Heart left ventricle (tissue), 16 donors: ENCODE measurements around the gene RPS6KA4. TPM values are rescaled to one million over a fixed set of nuclear protein-coding genes. Genes with fewer than 3 reads are reported as not detected.

ENCODE experiments used
- ATAC-seq, 4 donors: fragments of 200-7000 bp; cut with Tn5 transposase; one replicate each; pipeline ENCODE4 v1.9.1; 2020 to 2022; ENCODE audit warnings: moderate library complexity in 4 of 4, mild to moderate bottlenecking in 3 of 4, moderate number of reproducible peaks in 1 of 4
- DNase-seq, 5 donors: peaks; one replicate each; pipeline ENCODE4 v3.0.0-alpha.2; 2020
- H3K27ac ChIP-seq, 12 donors: fragments of 200-600 bp; sonication (generic) in 4 of 12; one replicate each; pipeline versions ENCODE4 v1.5.0 to v1.8.0; 2016 to 2022; ENCODE audit warnings: mild to moderate bottlenecking in 2 of 12
- H3K27me3 ChIP-seq, 9 donors: fragments of 200-600 bp; sonication (generic) in 2 of 9; one replicate each; pipeline versions ENCODE4 v1.5.1 to v1.8.0; 2016 to 2022; ENCODE audit warnings: mild to moderate bottlenecking in 3 of 9
- H3K36me3 ChIP-seq, 9 donors: fragments of 200-600 bp; sonication (generic) in 2 of 9; one replicate each; pipeline versions ENCODE4 v1.5.0 to v1.8.0; 2018 to 2022; ENCODE audit warnings: mild to moderate bottlenecking in 2 of 9
- H3K4me1 ChIP-seq, 12 donors: fragments of 200-600 bp; sonication (generic) in 4 of 12; one replicate each; pipeline versions ENCODE4 v1.5.0 to v1.8.0; 2016 to 2022; ENCODE audit warnings: mild to moderate bottlenecking in 3 of 12
- H3K4me3 ChIP-seq, 12 donors: fragments of 200-600 bp; sonication (generic) in 4 of 12; one replicate each; pipeline versions ENCODE4 v1.5.0 to v1.8.0; 2017 to 2022; ENCODE audit warnings: mild to moderate bottlenecking in 9 of 12, moderate library complexity in 4 of 12
- H3K9me3 ChIP-seq, 12 donors: fragments of 200-600 bp; sonication (generic) in 4 of 12; one replicate each; pipeline versions ENCODE4 v1.5.0 to v1.8.0; 2016 to 2022; ENCODE audit warnings: mild to moderate bottlenecking in 1 of 12
- POLR2A ChIP-seq, 2 donors: fragments of 450-650 bp; IDR thresholded peaks; one replicate each; pipeline ENCODE4 v1.6.1; 2017; ENCODE audit warnings: antibody characterized with exemption in 2 of 2, mild to moderate bottlenecking in 2 of 2, moderate library complexity in 2 of 2
- WGBS, 4 donors: extraction: QIAGEN DNeasy Blood & Tissue Kit in 2 of 4; methylation state at CpG; one replicate each; pipeline versions ENCODE4 v1.1.5 to v1.1.7; 2013 to 2018; 5-methylcytosine and 5-hydroxymethylcytosine counted together
- intact Hi-C, 10 donors: fragments of 100-400 bp; cut with DNase I; formaldehyde crosslinking; loops; one replicate each; pipeline versions ENCODE4 v1.11.1 to v1.14.2; 2022
- polyA plus RNA-seq, 2 donors: library from polyadenylated mRNA; stranded (reverse); fragments of 200-250 nt; gene quantifications; one replicate each; pipeline ENCODE4 v1.2.3, GENCODE V29; 2013
- total RNA-seq, 9 donors: library from RNA; depleted of rRNA in 2 of 9; stranded (reverse); fragments of >200 nt in 2 of 9; fragmentation: NEBNext Ultra II Directional in 3 of 9; extraction: Animal tissue kit (Norgen Biotek cat#: 25700) in 3 of 9; gene quantifications; one replicate each; pipeline versions ENCODE4 v1.1.0 to v1.2.4, GENCODE V29; 2016 to 2023
- TF ChIP-seq, protein P1 (sequence below), 12 donors: fragments of 200-600 bp; sonication (generic) in 4 of 12; IDR thresholded peaks; one replicate each; pipeline versions ENCODE4 v1.5.0 to v1.8.0; 2018 to 2022; ENCODE audit warnings: antibody characterized with exemption in 12 of 12, mild to moderate bottlenecking in 5 of 12
- donor health status: ischemic (EF 13 %, LVEDD 7.1; RV severe dilation, severe dysfunction).
- donor health status: healthy with polysubstance abuse.
- donor health status: DM: no; HTN: yes; CAD: no.
- donor health status: DM: no; HTN: no; CAD: no.
- donor health status: ischemic (EF 25% LVEDD 6.9; RV normal size, moderate dysfunction).
- donor health status: ischemic (EF 25% LVEDD 5.7; RV mildly dilated, moderate dysfunction).
- donor health status: healthy.
- donor health status: DM: yes; HTN: yes; CAD: no.
- donor health status: ischemic (EF 35%, LVEDD 5.7; RV mildly dilated, moderate dysfunction).
- donor health status: nonischemic (EF 11% LVEDD 7.7; RV severe dilation, severe dysfunction).
- donor health status: DM: yes; HTN: yes; CAD: no.
- donor health status: PGD.
- donor health status: ischemic (EF 29% LVEDD 5.4; RV normal size, mild dysfunction).
- donor health status: nonischemic (EF 23%, LVEDD 6.1; RV moderate dilation, normal function).

The RPS6KA4 gene
- total and polyA plus RNA-seq, 11 donors: 12.8 to 32.5 (median 18.3) TPM

DNA sequence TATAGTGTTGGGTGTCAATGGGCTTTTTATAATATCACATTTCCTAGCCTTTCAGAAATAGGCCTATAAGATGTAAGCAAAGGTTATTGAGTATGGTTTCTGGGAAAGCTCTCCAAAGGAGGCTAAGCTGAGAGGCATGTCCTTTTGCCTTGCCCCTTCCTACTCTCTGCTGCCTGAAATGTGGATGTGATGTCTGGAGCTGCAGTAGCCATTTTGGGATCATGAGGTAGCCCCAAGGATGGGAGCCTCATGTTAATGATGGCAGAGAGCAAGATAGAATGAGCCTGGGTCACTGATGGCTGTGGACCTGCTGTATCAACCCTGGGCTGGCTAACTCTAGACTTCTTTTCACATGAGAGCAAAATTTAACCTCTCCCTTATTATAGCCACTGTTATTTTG is 29.0 kb downstream of the RPS6KA4 start:
- DNase-seq (no peak), ATAC-seq (no peak)
- Histone ChIP-seq H3K27ac (no peak overlapping the region), H3K4me1 (peaks cover 0 to 22% (median 6%) of the 10 kb centered on the region in 12 donors), H3K4me3 (no peak overlapping the region), H3K9me3 (no peaks in the 10 kb centered on the region), H3K36me3 (no peaks in the 10 kb centered on the region), H3K27me3 (no peaks in the 10 kb centered on the region)
- TF ChIP-seq POLR2A (IDR thresholded peaks at IDR 0.05): no peak
- intact Hi-C loops: loop anchor here in 1 of 10 donors (5.0 kb wide), 1 partner anchor 264 kb away; no protein-coding TSS in a partner anchor

DNA sequence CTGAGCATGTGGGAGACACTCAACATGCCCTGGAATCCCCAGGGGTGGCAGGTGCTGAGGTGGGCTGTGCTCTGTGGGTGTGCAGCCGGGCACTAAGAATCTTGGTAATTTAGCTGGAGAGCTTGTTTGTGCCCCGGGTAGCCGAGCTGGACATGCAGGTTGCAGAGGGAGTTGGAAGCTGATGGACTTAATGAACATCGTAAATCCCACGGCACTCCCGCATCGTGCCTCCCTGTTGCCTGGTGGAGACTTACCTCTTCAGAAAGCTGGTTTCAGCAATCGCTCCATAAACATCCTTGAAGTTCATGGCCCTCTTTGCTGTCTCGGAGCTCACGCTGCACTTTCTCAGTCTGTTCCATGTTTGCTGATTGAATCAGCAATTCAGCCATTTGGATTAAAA is 29.9 kb downstream of the RPS6KA4 start:
- TF ChIP-seq POLR2A (IDR thresholded peaks at IDR 0.05): no peak
- TF ChIP-seq, protein P1, sequence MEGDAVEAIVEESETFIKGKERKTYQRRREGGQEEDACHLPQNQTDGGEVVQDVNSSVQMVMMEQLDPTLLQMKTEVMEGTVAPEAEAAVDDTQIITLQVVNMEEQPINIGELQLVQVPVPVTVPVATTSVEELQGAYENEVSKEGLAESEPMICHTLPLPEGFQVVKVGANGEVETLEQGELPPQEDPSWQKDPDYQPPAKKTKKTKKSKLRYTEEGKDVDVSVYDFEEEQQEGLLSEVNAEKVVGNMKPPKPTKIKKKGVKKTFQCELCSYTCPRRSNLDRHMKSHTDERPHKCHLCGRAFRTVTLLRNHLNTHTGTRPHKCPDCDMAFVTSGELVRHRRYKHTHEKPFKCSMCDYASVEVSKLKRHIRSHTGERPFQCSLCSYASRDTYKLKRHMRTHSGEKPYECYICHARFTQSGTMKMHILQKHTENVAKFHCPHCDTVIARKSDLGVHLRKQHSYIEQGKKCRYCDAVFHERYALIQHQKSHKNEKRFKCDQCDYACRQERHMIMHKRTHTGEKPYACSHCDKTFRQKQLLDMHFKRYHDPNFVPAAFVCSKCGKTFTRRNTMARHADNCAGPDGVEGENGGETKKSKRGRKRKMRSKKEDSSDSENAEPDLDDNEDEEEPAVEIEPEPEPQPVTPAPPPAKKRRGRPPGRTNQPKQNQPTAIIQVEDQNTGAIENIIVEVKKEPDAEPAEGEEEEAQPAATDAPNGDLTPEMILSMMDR (IDR thresholded peaks at IDR 0.05): no peak
- intact Hi-C loops: loop anchor here in 1 of 10 donors (5.0 kb wide), 1 partner anchor 263 kb away; no protein-coding TSS in a partner anchor
- 79 to 95% (median 87%) methylated on average over 7 to 10 of the region's 10 CpGs for WGBS, 4 donors

DNA sequence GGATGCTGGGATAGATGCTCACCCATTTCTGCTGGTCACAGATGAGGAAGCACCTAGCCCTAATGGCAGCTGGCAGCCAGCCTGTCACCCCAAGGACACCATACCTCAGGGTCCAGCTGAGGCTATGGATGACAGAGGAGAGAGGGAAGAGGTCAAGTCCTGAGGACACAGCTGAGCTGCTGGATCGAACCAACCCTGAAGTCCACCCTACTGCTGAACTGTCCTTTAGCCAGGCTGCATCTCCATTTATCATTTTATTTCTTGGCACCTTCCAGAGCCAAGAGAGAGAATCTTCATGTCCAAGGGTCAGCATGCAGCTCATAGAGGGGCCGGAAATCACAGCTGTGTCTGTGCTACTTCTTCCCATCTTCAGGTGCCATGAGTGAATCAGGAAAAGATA is 30.9 kb downstream of the RPS6KA4 start:
- Histone ChIP-seq H3K27ac (no peak overlapping the region), H3K4me1 (peaks cover 0 to 17% (median 4%) of the 10 kb centered on the region in 12 donors), H3K4me3 (no peak overlapping the region), H3K27me3 (no peaks in the 10 kb centered on the region), H3K36me3 (no peaks in the 10 kb centered on the region), H3K9me3 (no peaks in the 10 kb centered on the region)
- intact Hi-C loops: loop anchor here in 1 of 10 donors (5.0 kb wide), 1 partner anchor 262 kb away; no protein-coding TSS in a partner anchor
- no peak for ATAC-seq
- TF ChIP-seq, protein P1 (IDR thresholded peaks at IDR 0.05): no peak
- TF ChIP-seq POLR2A (IDR thresholded peaks at IDR 0.05): no peak
- DNase-seq: no peak
- 95 to 100% (median 98%) methylated on average over 2 of the region's 2 CpGs for WGBS, 4 donors

More for the DNA sequence above, 29.9 kb downstream of the RPS6KA4 start:
- DNase-seq: no peak
- peaks cover 0 to 22% (median 6%) of the 10 kb centered on the region in 12 donors for H3K4me1 ChIP-seq
- no peaks in the 10 kb centered on the region for H3K27me3 ChIP-seq
- ATAC-seq: no peak
- H3K9me3 ChIP-seq: no peaks in the 10 kb centered on the region
- H3K36me3 ChIP-seq: no peaks in the 10 kb centered on the region
- no peak overlapping the region for H3K4me3 ChIP-seq
- H3K27ac ChIP-seq: no peak overlapping the region

DNA sequence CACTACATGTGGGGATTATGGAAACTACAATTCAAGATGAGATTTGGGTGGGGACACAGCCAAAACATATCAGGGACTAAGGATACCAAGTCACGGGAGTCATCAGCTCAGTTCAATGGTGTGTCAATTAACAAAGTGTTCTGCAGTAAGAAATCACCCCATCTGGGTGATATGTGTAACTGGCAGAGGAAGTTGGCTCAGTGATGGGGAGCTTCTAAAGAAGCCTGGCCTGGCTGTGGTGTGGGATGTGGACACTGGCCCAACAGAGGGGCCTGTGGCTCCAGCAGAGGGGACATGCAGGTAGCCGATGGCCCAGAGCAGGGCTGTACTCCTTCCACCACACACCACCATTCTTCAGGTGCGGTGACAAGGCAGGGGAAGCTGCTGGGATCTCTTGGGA is 31.6 kb downstream of the RPS6KA4 start:
- no peaks in the 10 kb centered on the region for H3K27me3 ChIP-seq
- TF ChIP-seq POLR2A (IDR thresholded peaks at IDR 0.05): no peak
- TF ChIP-seq, protein P1 (IDR thresholded peaks at IDR 0.05): no peak
- intact Hi-C loops: no loop called here
- no peaks in the 10 kb centered on the region for H3K36me3 ChIP-seq
- 92 to 98% (median 93%) methylated on average over 3 of the region's 3 CpGs for WGBS, 4 donors
- H3K27ac ChIP-seq: no peak overlapping the region
- no peak for DNase-seq
- ATAC-seq: no peak
- H3K4me1 ChIP-seq: peaks cover 0 to 13% (median 2%) of the 10 kb centered on the region in 12 donors
- no peaks in the 10 kb centered on the region for H3K9me3 ChIP-seq
- no peak overlapping the region for H3K4me3 ChIP-seq

DNA sequence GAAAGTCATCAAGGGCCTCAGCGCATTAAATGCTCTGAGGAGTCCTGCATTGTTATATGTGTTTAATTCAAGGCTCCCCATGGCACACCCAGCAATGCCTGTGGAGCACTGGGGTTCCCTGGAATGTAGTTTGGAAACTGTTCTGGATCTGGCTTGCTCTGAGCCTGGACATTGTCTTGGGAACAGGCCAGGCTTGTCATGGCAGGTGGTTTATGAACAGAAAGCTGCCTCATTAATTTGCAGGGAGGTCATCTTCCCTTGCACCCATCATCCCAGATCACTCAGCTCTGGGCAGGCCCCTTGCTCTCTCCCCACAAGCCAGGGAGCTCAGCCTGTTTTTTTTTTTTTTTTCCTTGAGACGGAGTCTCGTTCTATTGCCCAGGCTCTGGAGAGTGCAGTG is 32.9 kb downstream of the RPS6KA4 start:
- 90 to 97% (median 92%) methylated on average over 3 of the region's 3 CpGs for WGBS, 4 donors
- Histone ChIP-seq H3K4me1 (peaks cover 0 to 15% (median 8%) of the 10 kb centered on the region in 12 donors), H3K36me3 (no peaks in the 10 kb centered on the region), H3K9me3 (no peaks in the 10 kb centered on the region), H3K4me3 (no peak overlapping the region), H3K27ac (no peak overlapping the region), H3K27me3 (peaks cover 0 to 2% (median 0%) of the 10 kb centered on the region in 9 donors)
- ATAC-seq (no peak), DNase-seq (no peak)
- no peak for TF ChIP-seq POLR2A (IDR thresholded peaks at IDR 0.05)
- TF ChIP-seq, protein P1 (IDR thresholded peaks at IDR 0.05): no peak
- intact Hi-C loops: no loop called here
